Measurements from ENCODE around the gene PRPF8. TPM values are rescaled to one million over a fixed set of nuclear protein-coding genes. Genes with fewer than 3 reads are reported as not detected.

The PRPF8 gene
- total and polyA plus RNA-seq, 2 of the 8 experiments (the other 6 are each of a cell fraction or from before 2014, with no cell fraction given), result 329 to 337 TPM

DNA sequence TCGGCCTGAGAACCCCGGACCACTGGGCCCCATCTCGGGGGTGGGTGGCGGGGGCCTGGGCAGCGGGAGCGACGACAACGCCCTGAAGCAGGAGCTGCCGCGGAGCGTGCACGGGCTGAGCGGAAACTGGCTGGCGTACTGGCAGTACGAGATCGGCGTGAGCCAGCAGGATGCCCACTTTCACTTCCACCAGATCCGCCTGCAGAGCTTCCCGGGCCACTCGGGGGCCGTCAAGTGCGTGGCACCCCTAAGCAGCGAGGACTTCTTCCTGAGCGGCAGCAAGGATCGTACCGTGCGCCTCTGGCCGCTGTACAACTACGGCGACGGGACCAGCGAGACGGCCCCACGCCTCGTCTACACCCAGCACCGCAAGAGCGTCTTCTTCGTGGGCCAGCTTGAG lies 49.1 kb upstream of the PRPF8 start (continued):
- TF ChIP-seq, protein P1, sequence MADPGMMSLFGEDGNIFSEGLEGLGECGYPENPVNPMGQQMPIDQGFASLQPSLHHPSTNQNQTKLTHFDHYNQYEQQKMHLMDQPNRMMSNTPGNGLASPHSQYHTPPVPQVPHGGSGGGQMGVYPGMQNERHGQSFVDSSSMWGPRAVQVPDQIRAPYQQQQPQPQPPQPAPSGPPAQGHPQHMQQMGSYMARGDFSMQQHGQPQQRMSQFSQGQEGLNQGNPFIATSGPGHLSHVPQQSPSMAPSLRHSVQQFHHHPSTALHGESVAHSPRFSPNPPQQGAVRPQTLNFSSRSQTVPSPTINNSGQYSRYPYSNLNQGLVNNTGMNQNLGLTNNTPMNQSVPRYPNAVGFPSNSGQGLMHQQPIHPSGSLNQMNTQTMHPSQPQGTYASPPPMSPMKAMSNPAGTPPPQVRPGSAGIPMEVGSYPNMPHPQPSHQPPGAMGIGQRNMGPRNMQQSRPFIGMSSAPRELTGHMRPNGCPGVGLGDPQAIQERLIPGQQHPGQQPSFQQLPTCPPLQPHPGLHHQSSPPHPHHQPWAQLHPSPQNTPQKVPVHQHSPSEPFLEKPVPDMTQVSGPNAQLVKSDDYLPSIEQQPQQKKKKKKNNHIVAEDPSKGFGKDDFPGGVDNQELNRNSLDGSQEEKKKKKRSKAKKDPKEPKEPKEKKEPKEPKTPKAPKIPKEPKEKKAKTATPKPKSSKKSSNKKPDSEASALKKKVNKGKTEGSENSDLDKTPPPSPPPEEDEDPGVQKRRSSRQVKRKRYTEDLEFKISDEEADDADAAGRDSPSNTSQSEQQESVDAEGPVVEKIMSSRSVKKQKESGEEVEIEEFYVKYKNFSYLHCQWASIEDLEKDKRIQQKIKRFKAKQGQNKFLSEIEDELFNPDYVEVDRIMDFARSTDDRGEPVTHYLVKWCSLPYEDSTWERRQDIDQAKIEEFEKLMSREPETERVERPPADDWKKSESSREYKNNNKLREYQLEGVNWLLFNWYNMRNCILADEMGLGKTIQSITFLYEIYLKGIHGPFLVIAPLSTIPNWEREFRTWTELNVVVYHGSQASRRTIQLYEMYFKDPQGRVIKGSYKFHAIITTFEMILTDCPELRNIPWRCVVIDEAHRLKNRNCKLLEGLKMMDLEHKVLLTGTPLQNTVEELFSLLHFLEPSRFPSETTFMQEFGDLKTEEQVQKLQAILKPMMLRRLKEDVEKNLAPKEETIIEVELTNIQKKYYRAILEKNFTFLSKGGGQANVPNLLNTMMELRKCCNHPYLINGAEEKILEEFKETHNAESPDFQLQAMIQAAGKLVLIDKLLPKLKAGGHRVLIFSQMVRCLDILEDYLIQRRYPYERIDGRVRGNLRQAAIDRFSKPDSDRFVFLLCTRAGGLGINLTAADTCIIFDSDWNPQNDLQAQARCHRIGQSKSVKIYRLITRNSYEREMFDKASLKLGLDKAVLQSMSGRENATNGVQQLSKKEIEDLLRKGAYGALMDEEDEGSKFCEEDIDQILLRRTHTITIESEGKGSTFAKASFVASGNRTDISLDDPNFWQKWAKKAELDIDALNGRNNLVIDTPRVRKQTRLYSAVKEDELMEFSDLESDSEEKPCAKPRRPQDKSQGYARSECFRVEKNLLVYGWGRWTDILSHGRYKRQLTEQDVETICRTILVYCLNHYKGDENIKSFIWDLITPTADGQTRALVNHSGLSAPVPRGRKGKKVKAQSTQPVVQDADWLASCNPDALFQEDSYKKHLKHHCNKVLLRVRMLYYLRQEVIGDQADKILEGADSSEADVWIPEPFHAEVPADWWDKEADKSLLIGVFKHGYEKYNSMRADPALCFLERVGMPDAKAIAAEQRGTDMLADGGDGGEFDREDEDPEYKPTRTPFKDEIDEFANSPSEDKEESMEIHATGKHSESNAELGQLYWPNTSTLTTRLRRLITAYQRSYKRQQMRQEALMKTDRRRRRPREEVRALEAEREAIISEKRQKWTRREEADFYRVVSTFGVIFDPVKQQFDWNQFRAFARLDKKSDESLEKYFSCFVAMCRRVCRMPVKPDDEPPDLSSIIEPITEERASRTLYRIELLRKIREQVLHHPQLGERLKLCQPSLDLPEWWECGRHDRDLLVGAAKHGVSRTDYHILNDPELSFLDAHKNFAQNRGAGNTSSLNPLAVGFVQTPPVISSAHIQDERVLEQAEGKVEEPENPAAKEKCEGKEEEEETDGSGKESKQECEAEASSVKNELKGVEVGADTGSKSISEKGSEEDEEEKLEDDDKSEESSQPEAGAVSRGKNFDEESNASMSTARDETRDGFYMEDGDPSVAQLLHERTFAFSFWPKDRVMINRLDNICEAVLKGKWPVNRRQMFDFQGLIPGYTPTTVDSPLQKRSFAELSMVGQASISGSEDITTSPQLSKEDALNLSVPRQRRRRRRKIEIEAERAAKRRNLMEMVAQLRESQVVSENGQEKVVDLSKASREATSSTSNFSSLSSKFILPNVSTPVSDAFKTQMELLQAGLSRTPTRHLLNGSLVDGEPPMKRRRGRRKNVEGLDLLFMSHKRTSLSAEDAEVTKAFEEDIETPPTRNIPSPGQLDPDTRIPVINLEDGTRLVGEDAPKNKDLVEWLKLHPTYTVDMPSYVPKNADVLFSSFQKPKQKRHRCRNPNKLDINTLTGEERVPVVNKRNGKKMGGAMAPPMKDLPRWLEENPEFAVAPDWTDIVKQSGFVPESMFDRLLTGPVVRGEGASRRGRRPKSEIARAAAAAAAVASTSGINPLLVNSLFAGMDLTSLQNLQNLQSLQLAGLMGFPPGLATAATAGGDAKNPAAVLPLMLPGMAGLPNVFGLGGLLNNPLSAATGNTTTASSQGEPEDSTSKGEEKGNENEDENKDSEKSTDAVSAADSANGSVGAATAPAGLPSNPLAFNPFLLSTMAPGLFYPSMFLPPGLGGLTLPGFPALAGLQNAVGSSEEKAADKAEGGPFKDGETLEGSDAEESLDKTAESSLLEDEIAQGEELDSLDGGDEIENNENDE (IDR thresholded peaks at IDR 0.05; ENCODE audit: insufficient replicate concordance, low read length), result no peak
- TF ChIP-seq SP1 (IDR thresholded peaks at IDR 0.05; ENCODE audit: low read depth, low read length), result no peak
- no peak for TF ChIP-seq RAD21 (IDR thresholded peaks at IDR 0.05 in 1 of 2, conservative IDR thresholded peaks at IDR 0.05 in 1 of 2; ENCODE audit: low read depth in 2 of 2, low read length in 2 of 2)
- TF ChIP-seq JUND (IDR thresholded peaks at IDR 0.05; ENCODE audit: low read length), result no peak
- TF ChIP-seq EZH2 (IDR thresholded peaks at IDR 0.05; ENCODE audit: low read depth, low read length, severe bottlenecking), result no peak
- no peak for TF ChIP-seq CEBPB (IDR thresholded peaks at IDR 0.05; ENCODE audit: low read depth, low read length)
- TF ChIP-seq YY1 (IDR thresholded peaks at IDR 0.05; ENCODE audit: low read depth, low read length), result no peak
